Kidney (tissue), 14 donors: ENCODE measurements around the gene HSD11B2. TPM values are rescaled to one million over a fixed set of nuclear protein-coding genes. Genes with fewer than 3 reads are reported as not detected.

Experiments
- DNase-seq, 5 donors: peaks; one replicate each; pipeline ENCODE4 v3.0.0-alpha.2; 2013 to 2020
- FAIRE-seq: peaks from 2 replicates; lab custom pipeline; 2012; peaks lifted over from hg19 to GRCh38; lab: Jason Lieb, UNC
- H3K27ac ChIP-seq, 2 donors: one replicate each; pipeline ENCODE4 v1.7.0; 2013; ENCODE audit warnings: low read depth in 2 of 2, low read length in 2 of 2, inconsistent platforms in 1 of 2
- H3K27me3 ChIP-seq: one replicate; pipeline ENCODE4 v1.7.1; 2013; ENCODE audit warnings: low read length, inconsistent platforms; ENCODE audit not compliant: control insufficient read depth, insufficient read depth
- H3K36me3 ChIP-seq, 3 donors: one replicate each; pipeline versions ENCODE4 v1.7.0 to v1.7.1; 2013; ENCODE audit warnings: low read length in 3 of 3, control low read depth in 1 of 3, inconsistent platforms in 1 of 3; ENCODE audit not compliant: insufficient read depth in 3 of 3, control insufficient read depth in 2 of 3
- H3K4me1 ChIP-seq, 3 donors: one replicate each; pipeline versions ENCODE4 v1.7.0 to v1.7.1; 2013; ENCODE audit warnings: low read length in 3 of 3, inconsistent platforms in 1 of 3, low read depth in 1 of 3; ENCODE audit not compliant: control insufficient read depth in 2 of 3, insufficient read depth in 2 of 3
- H3K4me3 ChIP-seq, 3 donors: one replicate each; pipeline versions ENCODE4 v1.7.0 to v1.8.1; 2013; ENCODE audit warnings: low read length in 3 of 3, control low read depth in 1 of 3, inconsistent platforms in 1 of 3
- H3K9ac ChIP-seq, 3 donors: one replicate each; pipeline versions ENCODE4 v1.7.0 to v1.7.1; 2013; ENCODE audit warnings: low read length in 3 of 3, control low read depth in 1 of 3, inconsistent platforms in 1 of 3
- H3K9me3 ChIP-seq, 3 donors: one replicate each; pipeline versions ENCODE4 v1.7.0 to v1.7.1; 2013; ENCODE audit warnings: low read length in 3 of 3, control low read depth in 1 of 3, inconsistent platforms in 1 of 3; ENCODE audit not compliant: control insufficient read depth in 2 of 3, insufficient read depth in 1 of 3
- intact Hi-C: fragments of 100-400 bp; cut with DNase I; formaldehyde crosslinking; loops from one replicate; pipeline ENCODE4 v1.11.1; 2022
- polyA plus RNA-seq: library from polyadenylated mRNA; stranded (reverse); fragments of 350-450 nt; fragmentation: Illumina TruSeq; extraction: RNeasy Lipid Tissue Mini Kit (QIAGEN cat#74804); gene quantifications from one replicate; pipeline ENCODE4 v1.2.3, GENCODE V29; 2014; ENCODE audit warnings: low read depth, low replicate concordance; ENCODE audit not compliant: insufficient read depth
- total RNA-seq: library from RNA; stranded (reverse); fragmentation: NEBNext Ultra II Directional; extraction: Animal tissue kit (Norgen Biotek cat#: 25700); gene quantifications from one replicate; pipeline ENCODE4 v1.2.1, GENCODE V29; 2021
- TF ChIP-seq, protein P1 (sequence below): IDR thresholded peaks from 3 replicates; pipeline ENCODE4 v1.5.1; 2012; ENCODE audit warnings: mild to moderate bottlenecking, moderate library complexity, borderline replicate concordance; ENCODE audit not compliant: insufficient read depth; ENCODE audit errors: extremely low read depth
- donor health status: control.
- donor health status: control.
- donor health status: control.
- donor health status: control.
- donor health status: control.
- donor health status: DM: yes; HTN: yes; CAD: no.
- donor health status: Normal renal cell carcinoma (clear cell type).

Gene HSD11B2
- total and polyA plus RNA-seq, 2 donors from 2014 or later = 139 to 1,022 TPM

DNA sequence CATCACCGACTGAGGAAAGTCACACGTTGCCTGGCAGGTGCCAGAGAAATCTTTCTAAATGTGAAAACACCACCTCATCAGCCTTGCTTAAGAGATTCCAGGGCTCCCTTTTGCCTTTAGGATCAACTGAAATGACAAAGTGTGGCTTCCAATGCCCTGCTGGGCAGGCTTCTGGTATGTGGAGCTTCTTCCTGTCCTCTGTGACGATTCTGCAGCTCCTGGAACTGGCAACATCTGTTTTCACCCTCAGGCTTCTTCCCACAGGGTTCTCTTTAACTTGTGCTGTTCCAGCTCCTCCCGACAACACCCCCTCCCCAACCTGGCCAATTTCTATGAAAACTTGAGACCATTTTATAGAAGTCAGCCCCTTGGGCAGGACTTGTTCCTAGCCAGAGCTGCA, 9.9 kb upstream of the HSD11B2 start:
- Histone ChIP-seq H3K4me1 (no peaks in the 10 kb centered on the region), H3K27me3 (no peaks in the 10 kb centered on the region), H3K9me3 (no peaks in the 10 kb centered on the region), H3K36me3 (no peaks in the 10 kb centered on the region), H3K4me3 (no peak overlapping the region), H3K9ac (no peak overlapping the region), H3K27ac (no peak overlapping the region)
- intact Hi-C loops = no loop called here
- DNase-seq = no peak
- FAIRE-seq = no peak
- TF ChIP-seq, protein P1, sequence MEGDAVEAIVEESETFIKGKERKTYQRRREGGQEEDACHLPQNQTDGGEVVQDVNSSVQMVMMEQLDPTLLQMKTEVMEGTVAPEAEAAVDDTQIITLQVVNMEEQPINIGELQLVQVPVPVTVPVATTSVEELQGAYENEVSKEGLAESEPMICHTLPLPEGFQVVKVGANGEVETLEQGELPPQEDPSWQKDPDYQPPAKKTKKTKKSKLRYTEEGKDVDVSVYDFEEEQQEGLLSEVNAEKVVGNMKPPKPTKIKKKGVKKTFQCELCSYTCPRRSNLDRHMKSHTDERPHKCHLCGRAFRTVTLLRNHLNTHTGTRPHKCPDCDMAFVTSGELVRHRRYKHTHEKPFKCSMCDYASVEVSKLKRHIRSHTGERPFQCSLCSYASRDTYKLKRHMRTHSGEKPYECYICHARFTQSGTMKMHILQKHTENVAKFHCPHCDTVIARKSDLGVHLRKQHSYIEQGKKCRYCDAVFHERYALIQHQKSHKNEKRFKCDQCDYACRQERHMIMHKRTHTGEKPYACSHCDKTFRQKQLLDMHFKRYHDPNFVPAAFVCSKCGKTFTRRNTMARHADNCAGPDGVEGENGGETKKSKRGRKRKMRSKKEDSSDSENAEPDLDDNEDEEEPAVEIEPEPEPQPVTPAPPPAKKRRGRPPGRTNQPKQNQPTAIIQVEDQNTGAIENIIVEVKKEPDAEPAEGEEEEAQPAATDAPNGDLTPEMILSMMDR = no peak

GRCh38 chr16:67423015-67423414, 7.9 kb upstream of the HSD11B2 start:
- H3K36me3 ChIP-seq = no peaks in the 10 kb centered on the region
- intact Hi-C loops = no loop called here
- H3K27me3 ChIP-seq = no peaks in the 10 kb centered on the region
- no peak overlapping the region for H3K4me3 ChIP-seq
- H3K4me1 ChIP-seq = peaks cover 0 to 4% (median 3%) of the 10 kb centered on the region in 3 donors
- TF ChIP-seq, protein P1 = no peak
- H3K9ac ChIP-seq = no peak overlapping the region
- no peak overlapping the region for H3K27ac ChIP-seq
- no peaks in the 10 kb centered on the region for H3K9me3 ChIP-seq
- FAIRE-seq = no peak
- DNase-seq = no peak

DNA sequence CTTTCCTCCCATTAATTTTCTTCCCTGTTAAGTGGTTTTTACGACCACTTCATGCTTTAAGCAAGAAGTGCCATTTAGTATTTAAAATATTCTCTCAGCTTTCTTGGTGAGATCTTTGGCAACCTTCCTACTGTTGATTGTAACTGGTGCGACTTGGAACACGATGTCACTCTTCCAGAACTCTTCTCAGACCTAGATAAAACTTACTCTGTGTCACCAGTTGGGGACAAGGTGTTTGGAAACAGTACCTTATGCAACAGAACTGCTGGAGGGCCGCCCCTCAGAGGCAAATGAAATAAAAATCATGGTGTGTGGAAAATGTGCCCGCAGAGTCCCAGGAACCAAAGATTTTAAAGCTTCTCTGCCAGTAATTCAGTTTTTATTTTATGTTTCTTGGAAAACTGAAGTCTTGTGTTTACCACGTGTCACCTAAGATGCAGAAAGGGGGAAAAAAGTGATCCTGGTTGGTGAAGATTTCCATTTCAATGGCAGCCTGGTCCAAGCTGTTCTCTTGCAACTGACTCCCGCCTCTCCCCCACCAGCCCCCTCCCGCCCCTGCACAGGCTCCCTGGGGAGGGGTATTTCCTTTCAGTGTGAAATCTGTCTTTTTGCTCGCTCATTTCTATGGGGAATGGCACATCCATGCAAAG, 7.2 kb upstream of the HSD11B2 start:
- FAIRE-seq = no peak
- H3K4me3 ChIP-seq = no peak overlapping the region

More for the DNA sequence above, 7.2 kb upstream of the HSD11B2 start:
- no peaks in the 10 kb centered on the region for H3K9me3 ChIP-seq
- DNase-seq = no peak
- H3K27ac ChIP-seq = peak overlapping the region in 1 of 2 donors; percentile 19
- TF ChIP-seq, protein P1 = no peak
- intact Hi-C loops = no loop called here
- no peak overlapping the region for H3K9ac ChIP-seq
- H3K36me3 ChIP-seq = no peaks in the 10 kb centered on the region
- H3K4me1 ChIP-seq = peaks cover 0 to 11% (median 8%) of the 10 kb centered on the region in 3 donors
- no peaks in the 10 kb centered on the region for H3K27me3 ChIP-seq
